IMR-90 (cell line): ENCODE results near the gene OGFR. TPM values are rescaled to one million over a fixed set of nuclear protein-coding genes. Genes with fewer than 3 reads are reported as not detected.

ENCODE experiments used
- ATAC-seq: fragments of 200-7000 bp; cut with Tn5 transposase; 2 replicates; pipeline ENCODE4 v1.9.1; 2020; ENCODE audit warnings: low read depth, mild to moderate bottlenecking, moderate library complexity
- BruUV-seq: library from RNA; stranded (reverse); fragments of 400-500 nt; replicated peaks from 2 replicates; lab custom pipeline; 2021; lab: Mats Ljungman, UMichigan
- CTCF ChIA-PET: fragments of 300-600 bp; formaldehyde crosslinking; extraction: SDS; loops from one replicate; lab custom pipeline; 2021; ENCODE audit warnings: antibody characterized with exemption; lab: Yijun Ruan, JAX
- POLR2A ChIA-PET: fragments of 300-600 bp; sonication (Branson Sonifier 250); formaldehyde crosslinking; loops from one replicate; lab custom pipeline; 2022; ENCODE audit warnings: antibody characterized with exemption; ENCODE audit not compliant: unreplicated experiment; lab: Charles Lee
- DNase-seq: peaks from one replicate; pipeline ENCODE4 v3.0.0; 2013
- H2AFZ ChIP-seq: replicated peaks from 2 replicates; pipeline ENCODE3; 2013; ENCODE audit warnings: low read length, mild to moderate bottlenecking; ENCODE audit not compliant: poor library complexity
- H2AK5ac ChIP-seq: 2 replicates; pipeline ENCODE4 v1.6.1; 2013; ENCODE audit warnings: low read depth, low read length, inconsistent platforms
- H2AK9ac ChIP-seq: replicated peaks from 2 replicates; pipeline ENCODE3; 2013; ENCODE audit warnings: mild to moderate bottlenecking, low read depth, low read length, moderate library complexity; ENCODE audit not compliant: poor library complexity
- H2BK120ac ChIP-seq: 2 replicates; pipeline ENCODE4 v1.6.1; 2013; ENCODE audit warnings: low read depth, low read length, inconsistent platforms
- H2BK15ac ChIP-seq: 3 replicates; pipeline ENCODE4 v1.6.1; 2013; ENCODE audit warnings: low read depth, low read length, inconsistent platforms
- H2BK20ac ChIP-seq: 2 replicates; pipeline ENCODE4 v1.6.1; 2013; ENCODE audit warnings: low read depth, mild to moderate bottlenecking, inconsistent platforms, low read length, moderate library complexity
- H2BK5ac ChIP-seq: 2 replicates; pipeline ENCODE4 v1.6.1; 2013; ENCODE audit warnings: mild to moderate bottlenecking, low read depth, low read length, inconsistent platforms; ENCODE audit not compliant: poor library complexity, severe bottlenecking
- H3K14ac ChIP-seq: replicated peaks from 2 replicates; pipeline ENCODE4 v1.6.1; 2013; ENCODE audit warnings: low read depth, low read length, inconsistent platforms
- H3K18ac ChIP-seq: 2 replicates; pipeline ENCODE4 v1.6.1; 2013; ENCODE audit warnings: low read depth, low read length, control low read depth
- H3K23ac ChIP-seq: 2 replicates; pipeline ENCODE4 v1.6.1; 2013; ENCODE audit warnings: low read depth, low read length, inconsistent platforms
- H3K27ac ChIP-seq: 2 replicates; pipeline ENCODE4 v1.5.1; 2013; ENCODE audit warnings: mild to moderate bottlenecking, control low read depth, low read length; ENCODE audit not compliant: insufficient read depth
- H3K27me3 ChIP-seq: 2 replicates; pipeline ENCODE4 v1.6.1; 2013; ENCODE audit warnings: low read length; ENCODE audit not compliant: control insufficient read depth, insufficient read depth
- H3K36me3 ChIP-seq: 2 replicates; pipeline ENCODE4 v1.6.1; 2013; ENCODE audit warnings: low read length, mixed read lengths; ENCODE audit not compliant: control insufficient read depth, insufficient read depth
- H3K4ac ChIP-seq: 2 replicates; pipeline ENCODE4 v1.6.1; 2013; ENCODE audit warnings: low read depth, low read length, inconsistent platforms
- H3K4me1 ChIP-seq: 2 replicates; pipeline ENCODE4 v1.6.1; 2013; ENCODE audit warnings: low read length, mixed read lengths; ENCODE audit not compliant: control insufficient read depth, insufficient read depth
- H3K4me2 ChIP-seq: 2 replicates; pipeline ENCODE4 v1.6.1; 2013; ENCODE audit warnings: low read depth, mild to moderate bottlenecking, control low read depth, low read length, moderate library complexity
- H3K4me3 ChIP-seq: 2 replicates; pipeline ENCODE4 v1.5.1; 2013; ENCODE audit warnings: low read depth, mild to moderate bottlenecking, control low read depth, low read length, moderate library complexity; ENCODE audit not compliant: insufficient read depth
- H3K56ac ChIP-seq: 2 replicates; pipeline ENCODE4 v1.6.1; 2013; ENCODE audit warnings: low read length, inconsistent platforms; ENCODE audit not compliant: insufficient read depth; ENCODE audit errors: extremely low read depth
- H3K79me1 ChIP-seq, 2 experiments: 2 replicates each; pipeline ENCODE4 v1.6.1; 2013; ENCODE audit warnings: low read length in 2 of 2, inconsistent platforms in 1 of 2, low read depth in 1 of 2
- H3K9ac ChIP-seq: 2 replicates; pipeline ENCODE4 v1.6.1; 2013; ENCODE audit warnings: low read depth, low read length, control low read depth
- H3K9me1 ChIP-seq: 2 replicates; pipeline ENCODE4 v1.6.1; 2013; ENCODE audit warnings: low read length, inconsistent platforms; ENCODE audit not compliant: insufficient read depth
- H3K9me3 ChIP-seq: 2 replicates; pipeline ENCODE4 v1.6.1; 2013; ENCODE audit warnings: low read length; ENCODE audit not compliant: control insufficient read depth, insufficient read depth
- H4K20me1 ChIP-seq: 2 replicates; pipeline ENCODE4 v1.6.1; 2013; ENCODE audit warnings: low read length, inconsistent platforms; ENCODE audit not compliant: insufficient read depth
- H4K5ac ChIP-seq: 2 replicates; pipeline ENCODE4 v1.6.1; 2013; ENCODE audit warnings: mild to moderate bottlenecking, low read depth, low read length, control low read depth
- H4K8ac ChIP-seq, 2 experiments: 2 replicates each; pipeline ENCODE4 v1.6.1; 2013; ENCODE audit warnings: low read depth in 2 of 2, low read length in 2 of 2, control low read depth in 1 of 2, inconsistent platforms in 1 of 2
- H4K91ac ChIP-seq: 2 replicates; pipeline ENCODE4 v1.6.1; 2013; ENCODE audit warnings: low read depth, low read length, inconsistent platforms; ENCODE audit not compliant: insufficient read depth
- BHLHE40 ChIP-seq: fragments of 150-350 bp; IDR thresholded peaks from 2 replicates; pipeline ENCODE4 v1.6.1; 2016; ENCODE audit warnings: mild to moderate bottlenecking, low read depth, low read length
- CEBPB ChIP-seq: IDR thresholded peaks from 2 replicates; pipeline ENCODE4 v1.6.1; 2012; ENCODE audit warnings: low read depth, low read length, improper control_type of control experiment
- CHD1 ChIP-seq: IDR thresholded peaks from 2 replicates; pipeline ENCODE4 v1.6.1; 2012; ENCODE audit warnings: low read depth, low read length, improper control_type of control experiment
- MAFK ChIP-seq: IDR thresholded peaks from 2 replicates; pipeline ENCODE4 v1.6.1; 2012; ENCODE audit warnings: low read depth, low read length, improper control_type of control experiment
- RAD21 ChIP-seq: IDR thresholded peaks from 2 replicates; pipeline ENCODE4 v1.6.1; 2012; ENCODE audit warnings: low read length, improper control_type of control experiment
- RCOR1 ChIP-seq: IDR thresholded peaks from 2 replicates; pipeline ENCODE4 v1.6.1; 2012; ENCODE audit warnings: mild to moderate bottlenecking, low read length, improper control_type of control experiment; ENCODE audit not compliant: insufficient replicate concordance
- USF2 ChIP-seq: fragments of 150-350 bp; IDR thresholded peaks from 2 replicates; pipeline ENCODE4 v1.6.1; 2017; ENCODE audit warnings: mild to moderate bottlenecking, antibody characterized with exemption, low read length, low read depth
- WGBS, 2 experiments: methylation state at CpG; one replicate each; pipeline versions ENCODE4 v1.1.5 to v1.1.7; 2013; ENCODE audit warnings: missing lambda C conversion rate in 2 of 2; ENCODE audit not compliant: insufficient read length in 1 of 2; ENCODE audit errors: extremely low coverage in 2 of 2; 5-methylcytosine and 5-hydroxymethylcytosine counted together
- dilution Hi-C: fragments of 300-500 bp; cut with HindIII; formaldehyde crosslinking; loops from one replicate; pipeline ENCODE4 v1.14.3; 2018; ENCODE audit warnings: low sequenced_read_pairs; ENCODE audit not compliant: unreplicated experiment
- in situ Hi-C: fragments of 300-500 bp; cut with MboI; formaldehyde crosslinking; loops from 3 replicates; pipeline ENCODE4 v1.14.3; 2019; ENCODE audit warnings: low sequenced_read_pairs, inconsistent platforms, mixed read lengths
- intact Hi-C: fragments of 100-400 bp; cut with micrococcal nuclease; formaldehyde crosslinking; loops from 2 replicates; pipeline ENCODE4 v1.10.0; 2022
- polyA plus RNA-seq, 3 experiments: library from polyadenylated mRNA; depleted of rRNA; stranded (reverse); fragments of >200 nt; gene quantifications; 2 replicates each; pipeline ENCODE4 v1.2.3, GENCODE V29; 2012; ENCODE audit warnings: low replicate concordance in 1 of 3
- total RNA-seq: library from RNA; depleted of rRNA; stranded (reverse); fragments of >200 nt; gene quantifications from 2 replicates; pipeline ENCODE4 v1.2.3, GENCODE V29; 2012

The OGFR gene
- total and polyA plus RNA-seq, 2 of the 4 experiments (the other 2 are of a cell fraction) = 22.4 to 30.1 TPM

DNA sequence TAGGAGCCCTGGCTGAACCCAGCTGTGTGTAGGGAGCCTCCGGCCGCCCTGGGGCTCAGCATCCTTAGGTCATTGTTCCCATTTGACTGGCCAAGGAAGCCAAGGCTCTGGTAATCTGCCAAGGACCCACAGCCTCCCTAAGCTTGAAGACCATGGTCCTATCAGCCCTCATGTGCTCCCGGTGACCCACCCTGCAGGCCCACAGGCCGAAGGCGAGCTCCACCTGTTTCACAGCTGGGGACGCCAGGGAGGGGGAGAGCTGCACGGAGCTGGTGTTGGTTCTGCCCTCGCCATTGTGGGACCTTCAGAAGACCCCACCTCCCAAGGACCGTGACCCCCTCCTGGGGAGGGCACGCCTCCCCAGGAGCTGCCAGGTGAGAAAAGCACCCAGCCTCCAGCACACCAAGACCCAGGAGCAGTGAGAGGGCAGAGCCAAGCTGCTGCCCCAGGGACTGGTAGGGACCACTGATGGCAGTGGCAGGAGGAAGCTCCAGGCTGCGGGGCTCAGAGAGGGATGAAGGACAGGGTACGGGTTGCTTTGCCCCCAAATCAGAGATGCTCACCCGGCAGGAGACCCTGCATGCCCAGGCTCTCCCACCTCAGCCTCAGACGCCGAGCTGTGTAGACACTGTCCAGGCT, 39.1 kb upstream of the OGFR start:
- CTCF ChIA-PET = interaction anchor here (1.0 kb wide), 1 partner anchor 26 kb away, joined by 3 read pairs; no protein-coding TSS in a partner anchor

More for the DNA sequence above, 39.1 kb upstream of the OGFR start:
- Histone ChIP-seq H2BK20ac (no peak overlapping the region), H2BK120ac (no peak overlapping the region), H2AK9ac (no peak overlapping the region), H3K9me3 (no peaks in the 10 kb centered on the region), H3K79me1 (no peaks in the 10 kb centered on the region), H3K4me1 (peaks cover 8% of the 10 kb centered on the region), H3K4me2 (no peak overlapping the region), H4K8ac (no peak overlapping the region), H2AFZ (no peak overlapping the region), H4K20me1 (no peaks in the 10 kb centered on the region), H3K14ac (no peak overlapping the region), H2BK5ac (no peak overlapping the region), H3K18ac (no peak overlapping the region), H2BK15ac (no peak overlapping the region), H2AK5ac (no peak overlapping the region), H3K27me3 (peaks cover 12% of the 10 kb centered on the region; the same call in 1 of the 2 replicates), H3K23ac (no peak overlapping the region), H3K9ac (no peak overlapping the region), H3K56ac (no peak overlapping the region), H3K27ac (no peak overlapping the region), H3K4me3 (no peak overlapping the region), H4K5ac (no peak overlapping the region), H3K36me3 (no peaks in the 10 kb centered on the region), H4K91ac (no peak overlapping the region), H3K4ac (no peak overlapping the region), H3K9me1 (peaks cover 4% of the 10 kb centered on the region)
- intact Hi-C loops = no loop called here
- dilution Hi-C loops = no loop called here
- TF ChIP-seq USF2 = no peak
- no peak for TF ChIP-seq RCOR1
- TF ChIP-seq MAFK = no peak
- TF ChIP-seq BHLHE40 = no peak
- TF ChIP-seq CEBPB = no peak
- TF ChIP-seq RAD21 = no peak
- TF ChIP-seq CHD1 = no peak
- in situ Hi-C loops = no loop called here
- POLR2A ChIA-PET = no interaction called here
- no TSS peak for BruUV-seq
- ATAC-seq (no peak), DNase-seq (no peak)
- 90% methylated on average over 5 of the region's 15 CpGs; no CpG with 5 or more reads in 1 of the 2 experiments for WGBS, 2 experiments
